Measurements from ENCODE around the gene INHA.

The INHA gene

GRCh38 chr2:219557791-219558785 lies 14.0 kb upstream of the INHA start:
- Histone ChIP-seq H3K27ac (no peak overlapping the region), H3K27me3 (no peaks in the 10 kb centered on the region), H3K36me3 (peaks cover 0 to 63% (median 23%) of the 10 kb centered on the region in 3 donors), H3K9me3 (no peaks in the 10 kb centered on the region), H3K4me3 (no peak overlapping the region), H3K4me1 (peaks cover 0 to 8% (median 4%) of the 10 kb centered on the region in 4 donors)
- TF ChIP-seq CTCF (IDR thresholded peaks at IDR 0.05), result no peak
- intact Hi-C loops (cut with DNase I; ENCODE audit: low total_unique reads), result no loop called here
- no peak for DNase-seq

DNA sequence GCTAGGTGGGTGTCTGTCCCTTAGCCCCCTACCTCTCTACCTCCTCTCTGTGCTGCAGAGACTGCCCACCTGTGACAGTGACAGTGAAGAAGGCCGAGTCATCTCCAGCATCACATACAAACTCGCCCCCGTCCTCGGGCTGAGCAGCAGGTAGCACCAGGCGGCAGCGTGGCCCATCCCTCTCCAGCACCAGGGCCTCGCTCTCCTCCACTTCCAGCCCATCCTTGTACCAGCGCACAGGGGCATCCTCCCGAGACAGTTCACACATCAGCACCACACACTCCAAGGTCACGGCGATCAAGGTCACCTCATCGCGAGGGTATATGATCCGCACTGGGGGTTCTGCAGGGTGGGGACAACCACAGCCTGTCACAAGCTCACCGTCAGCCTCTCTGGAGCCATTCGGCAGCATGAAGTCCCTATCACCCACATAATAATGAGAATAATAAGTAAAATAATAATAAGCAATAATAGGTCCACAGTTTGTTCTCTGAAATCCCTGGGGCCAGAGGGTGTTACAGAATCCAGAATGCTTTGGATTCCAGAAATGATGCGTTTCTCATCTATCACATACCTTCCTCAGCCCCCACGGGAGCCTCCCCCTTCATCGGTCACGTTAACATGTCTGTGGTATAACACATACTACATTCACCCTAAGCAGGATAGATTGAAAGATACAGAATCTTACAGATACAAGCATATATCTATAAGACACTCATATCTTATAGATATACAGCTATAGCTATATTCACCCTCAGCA lies 12.8 kb upstream of the INHA start:
- no peak for TF ChIP-seq CTCF (IDR thresholded peaks at IDR 0.05)
- DNase-seq, result no peak
- peaks cover 0 to 76% (median 35%) of the 10 kb centered on the region in 3 donors for H3K36me3 ChIP-seq

DNA sequence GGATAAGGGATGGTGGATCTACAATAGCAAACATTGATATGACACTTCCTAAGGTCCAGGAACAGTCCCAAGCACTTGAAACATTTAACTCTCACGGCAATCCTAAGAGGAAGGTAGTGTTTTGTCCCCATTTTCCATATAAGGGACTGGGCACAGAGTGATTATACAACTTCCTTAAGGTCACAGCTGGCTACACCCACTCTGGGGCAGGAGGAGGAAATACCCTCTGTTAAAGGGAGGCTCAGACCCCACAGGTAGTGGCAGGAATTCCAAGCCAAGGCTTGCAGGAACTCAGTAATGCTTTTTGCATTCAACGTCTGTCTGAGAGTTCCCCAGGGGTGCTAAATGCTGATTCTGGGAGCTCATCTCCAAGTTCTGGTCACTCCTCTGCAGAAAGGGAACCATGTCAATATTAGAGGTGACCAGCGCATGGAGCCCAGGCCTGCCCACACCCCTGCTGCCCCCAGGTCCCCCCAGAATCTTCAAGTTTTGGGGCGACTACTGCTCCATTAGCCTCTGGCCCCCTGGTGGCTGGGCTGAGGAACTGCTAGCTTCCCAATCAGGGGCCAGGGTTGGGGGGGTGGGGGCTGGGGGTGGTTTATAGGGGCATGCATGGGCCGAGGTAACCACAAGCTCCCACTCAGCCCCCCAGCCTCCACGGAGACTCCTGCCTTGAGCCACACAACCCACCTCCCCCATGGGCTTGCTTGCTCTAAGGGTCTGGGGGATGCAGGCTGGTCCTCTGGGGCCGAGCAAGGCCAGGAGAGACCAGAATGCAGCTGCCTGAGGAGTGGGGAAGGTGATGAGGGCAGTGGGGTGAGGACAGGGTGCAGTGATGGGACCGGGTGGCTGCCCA lies 11.8 kb upstream of the INHA start:
- Histone ChIP-seq H3K4me1 (no peaks in the 10 kb centered on the region), H3K36me3 (peaks cover 5 to 85% (median 35%) of the 10 kb centered on the region in 3 donors), H3K27ac (no peak overlapping the region), H3K4me3 (no peak overlapping the region), H3K9me3 (no peaks in the 10 kb centered on the region), H3K27me3 (no peaks in the 10 kb centered on the region)
- no peak for DNase-seq
- intact Hi-C loops (cut with DNase I; ENCODE audit: low total_unique reads), result no loop called here
- peak; percentile 32 to 78 for TF ChIP-seq CTCF (IDR thresholded peaks at IDR 0.05)

More for the DNA sequence above, 12.8 kb upstream of the INHA start:
- intact Hi-C loops (cut with DNase I; ENCODE audit: low total_unique reads), result no loop called here
- Histone ChIP-seq H3K27me3 (no peaks in the 10 kb centered on the region), H3K4me3 (no peak overlapping the region), H3K4me1 (no peaks in the 10 kb centered on the region), H3K9me3 (no peaks in the 10 kb centered on the region), H3K27ac (no peak overlapping the region)

DNA sequence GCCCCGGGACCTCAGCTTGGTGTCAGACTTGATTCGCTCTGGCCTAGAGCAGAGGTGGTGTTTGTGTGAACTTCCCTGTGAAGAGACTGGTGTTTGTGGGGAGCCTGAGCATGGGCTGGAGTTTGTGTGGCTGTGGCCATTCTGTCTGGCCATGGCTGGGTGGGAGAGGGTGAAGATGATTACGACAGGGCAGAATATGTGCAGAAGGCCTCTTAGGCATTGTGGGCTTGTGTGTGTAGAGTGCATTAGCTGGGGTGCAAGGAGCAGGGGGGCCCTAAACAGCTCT lies 11.3 kb upstream of the INHA start:
- Histone ChIP-seq H3K9me3 (no peaks in the 10 kb centered on the region), H3K27ac (no peak overlapping the region), H3K4me3 (no peak overlapping the region), H3K36me3 (peaks cover 5 to 86% (median 33%) of the 10 kb centered on the region in 3 donors), H3K27me3 (no peaks in the 10 kb centered on the region), H3K4me1 (no peaks in the 10 kb centered on the region)
- TF ChIP-seq CTCF (IDR thresholded peaks at IDR 0.05), result no peak
- no peak for DNase-seq
- intact Hi-C loops (cut with DNase I; ENCODE audit: low total_unique reads), result no loop called here
